Astrocyte (in vitro differentiated cells and primary cell): Measurements from ENCODE around the gene F2R.

ENCODE experiments used
- CTCF ChIP-seq: IDR thresholded peaks from 2 replicates; pipeline ENCODE4 v1.5.1; 2011; ENCODE audit warnings: low read depth, mild to moderate bottlenecking, inconsistent platforms, low read length, moderate library complexity; ENCODE audit not compliant: insufficient read depth
- EZH2 ChIP-seq: IDR thresholded peaks from 2 replicates; pipeline ENCODE4 v1.6.1; 2012; ENCODE audit warnings: mild to moderate bottlenecking, low read length, inconsistent platforms; ENCODE audit not compliant: insufficient read depth

DNA sequence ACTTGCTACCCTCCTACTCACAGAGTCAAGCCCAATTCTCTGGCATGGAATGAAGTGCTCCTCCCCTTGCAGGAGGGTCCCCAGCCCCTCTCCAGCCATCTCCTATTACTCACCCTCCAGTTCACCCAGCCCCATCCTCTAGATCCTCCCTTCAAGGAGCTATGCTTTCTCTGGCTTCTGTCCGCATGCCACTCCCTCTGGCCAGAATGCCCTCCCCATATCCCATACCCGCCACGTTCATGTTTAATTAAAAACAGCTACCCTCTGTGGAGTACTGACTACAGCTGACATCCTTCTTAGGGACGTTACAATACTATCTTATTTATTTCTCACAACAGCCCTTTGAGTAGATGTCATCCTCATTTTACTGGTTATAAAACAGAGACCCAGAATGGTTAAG lies 3.0 kb downstream of the F2R start:
- TF ChIP-seq CTCF (no peak), EZH2 (no peak)
